ENCODE measurements around the gene SIGLEC11.
"Not testable (repeated sequence)": the region's sequence is repeated elsewhere in the genome, so short reads cannot be mapped to it uniquely, and the experiment has no call there.

SIGLEC11 gene

DNA sequence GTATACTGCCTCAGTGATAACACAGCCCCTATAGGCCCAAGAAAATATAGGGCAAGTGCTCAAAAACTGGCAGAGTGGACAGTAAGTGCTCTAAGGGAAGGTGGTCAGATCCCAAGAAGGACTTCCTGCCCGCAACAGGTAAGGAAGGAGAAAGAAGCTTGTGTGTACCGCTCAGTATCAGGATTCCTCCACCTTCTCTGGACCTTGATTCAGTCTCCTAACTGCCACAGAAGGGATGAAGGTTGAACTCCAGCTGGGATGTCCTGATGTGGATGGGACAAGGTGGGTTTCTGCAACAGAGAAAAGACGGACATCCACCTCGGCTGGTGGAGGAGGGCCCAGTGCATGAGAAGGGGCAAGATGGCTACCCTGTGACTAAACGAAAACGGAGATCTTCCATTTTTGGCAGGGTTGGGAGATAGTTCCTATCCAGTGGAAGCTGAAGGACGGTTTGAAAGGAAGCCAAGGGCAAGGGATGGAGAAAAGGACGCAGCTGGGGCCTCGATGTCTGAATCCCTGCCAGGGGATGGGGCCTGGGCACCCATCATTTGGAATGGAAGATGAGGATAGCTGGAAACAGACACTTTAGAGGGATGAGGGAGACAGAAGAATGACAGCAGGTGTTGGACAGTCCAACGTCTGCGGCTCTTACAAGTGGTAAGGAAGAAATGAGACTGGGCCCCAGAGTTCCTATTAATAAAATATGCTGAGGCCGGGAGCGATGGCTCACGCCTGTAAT lies 33.3 kb downstream of the SIGLEC11 start:
- TF ChIP-seq, protein P1, sequence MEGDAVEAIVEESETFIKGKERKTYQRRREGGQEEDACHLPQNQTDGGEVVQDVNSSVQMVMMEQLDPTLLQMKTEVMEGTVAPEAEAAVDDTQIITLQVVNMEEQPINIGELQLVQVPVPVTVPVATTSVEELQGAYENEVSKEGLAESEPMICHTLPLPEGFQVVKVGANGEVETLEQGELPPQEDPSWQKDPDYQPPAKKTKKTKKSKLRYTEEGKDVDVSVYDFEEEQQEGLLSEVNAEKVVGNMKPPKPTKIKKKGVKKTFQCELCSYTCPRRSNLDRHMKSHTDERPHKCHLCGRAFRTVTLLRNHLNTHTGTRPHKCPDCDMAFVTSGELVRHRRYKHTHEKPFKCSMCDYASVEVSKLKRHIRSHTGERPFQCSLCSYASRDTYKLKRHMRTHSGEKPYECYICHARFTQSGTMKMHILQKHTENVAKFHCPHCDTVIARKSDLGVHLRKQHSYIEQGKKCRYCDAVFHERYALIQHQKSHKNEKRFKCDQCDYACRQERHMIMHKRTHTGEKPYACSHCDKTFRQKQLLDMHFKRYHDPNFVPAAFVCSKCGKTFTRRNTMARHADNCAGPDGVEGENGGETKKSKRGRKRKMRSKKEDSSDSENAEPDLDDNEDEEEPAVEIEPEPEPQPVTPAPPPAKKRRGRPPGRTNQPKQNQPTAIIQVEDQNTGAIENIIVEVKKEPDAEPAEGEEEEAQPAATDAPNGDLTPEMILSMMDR (conservative IDR thresholded peaks at IDR 0.05; ENCODE audit: control insufficient read depth, insufficient read depth, low read depth, low read length) = no peak
- DNase-seq (ENCODE audit: low read depth) = no peak
- peak overlapping the region; percentile 16 for H3K4me3 ChIP-seq (ENCODE audit: control insufficient read depth, low read depth, low read length)

DNA sequence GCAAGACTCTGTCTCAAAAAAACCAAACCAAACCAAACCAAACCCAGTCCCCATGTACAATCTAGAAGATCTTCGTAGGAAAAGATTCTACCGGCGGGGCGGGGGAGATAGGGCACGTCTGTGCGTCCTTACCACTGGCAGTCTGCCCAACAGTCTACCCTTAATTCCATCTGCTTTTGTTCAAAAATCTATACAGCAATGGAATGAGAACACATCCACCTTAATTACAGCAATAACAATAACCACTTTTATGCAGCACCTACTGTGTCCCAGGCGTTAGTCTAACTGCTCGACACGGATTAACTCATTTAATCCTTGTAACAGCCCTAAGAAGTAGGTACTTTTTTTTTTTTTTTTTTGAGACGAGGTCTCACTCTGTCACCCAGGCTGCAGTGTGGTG lies 34.5 kb downstream of the SIGLEC11 start:
- TF ChIP-seq, protein P1 (conservative IDR thresholded peaks at IDR 0.05; ENCODE audit: control insufficient read depth, insufficient read depth, low read depth, low read length) = no peak
- no peak for DNase-seq (ENCODE audit: low read depth)
- no peak overlapping the region for H3K4me3 ChIP-seq (ENCODE audit: control insufficient read depth, low read depth, low read length)

DNA sequence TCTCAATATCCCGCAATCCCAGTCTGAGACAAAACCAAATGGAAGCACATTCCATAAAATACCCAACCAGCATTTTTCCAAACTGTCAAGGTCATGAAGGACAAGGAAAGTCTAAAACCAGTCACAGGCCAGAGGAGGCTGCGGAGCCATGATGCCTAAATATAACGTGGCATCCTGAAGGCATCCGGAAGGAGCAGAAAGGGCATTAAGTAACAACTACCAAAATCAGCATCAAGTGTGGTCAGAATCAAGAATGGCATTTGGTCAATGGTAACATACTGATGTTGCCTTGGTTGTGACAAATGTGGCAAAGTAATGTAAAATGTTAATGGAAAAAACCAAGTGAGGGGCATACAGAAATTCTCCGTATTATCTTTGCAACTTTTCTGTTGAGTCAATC lies 35.5 kb downstream of the SIGLEC11 start:
- no peak overlapping the region for H3K4me3 ChIP-seq (ENCODE audit: control insufficient read depth, low read depth, low read length)
- DNase-seq (ENCODE audit: low read depth) = no peak
- TF ChIP-seq, protein P1 (conservative IDR thresholded peaks at IDR 0.05; ENCODE audit: control insufficient read depth, insufficient read depth, low read depth, low read length) = no peak

DNA sequence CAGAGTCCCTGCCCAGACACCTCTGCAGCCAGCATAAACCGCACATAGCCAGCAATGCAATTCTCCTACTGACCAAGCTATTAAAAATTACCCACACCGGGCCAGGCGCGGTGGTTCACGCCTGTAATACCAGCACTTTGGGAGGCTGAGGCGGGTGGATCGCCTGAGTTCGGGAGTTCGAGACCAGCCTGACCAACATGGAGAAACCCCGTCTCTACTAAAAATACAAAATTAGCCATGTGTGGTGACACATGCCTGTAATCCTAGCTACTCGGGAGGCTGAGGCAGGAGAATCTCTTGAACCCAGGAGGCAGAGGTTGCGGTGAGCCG lies 36.1 kb downstream of the SIGLEC11 start:
- not testable (repeated sequence) for H3K4me3 ChIP-seq (ENCODE audit: control insufficient read depth, low read depth, low read length); DNase-seq (ENCODE audit: low read depth)

DNA sequence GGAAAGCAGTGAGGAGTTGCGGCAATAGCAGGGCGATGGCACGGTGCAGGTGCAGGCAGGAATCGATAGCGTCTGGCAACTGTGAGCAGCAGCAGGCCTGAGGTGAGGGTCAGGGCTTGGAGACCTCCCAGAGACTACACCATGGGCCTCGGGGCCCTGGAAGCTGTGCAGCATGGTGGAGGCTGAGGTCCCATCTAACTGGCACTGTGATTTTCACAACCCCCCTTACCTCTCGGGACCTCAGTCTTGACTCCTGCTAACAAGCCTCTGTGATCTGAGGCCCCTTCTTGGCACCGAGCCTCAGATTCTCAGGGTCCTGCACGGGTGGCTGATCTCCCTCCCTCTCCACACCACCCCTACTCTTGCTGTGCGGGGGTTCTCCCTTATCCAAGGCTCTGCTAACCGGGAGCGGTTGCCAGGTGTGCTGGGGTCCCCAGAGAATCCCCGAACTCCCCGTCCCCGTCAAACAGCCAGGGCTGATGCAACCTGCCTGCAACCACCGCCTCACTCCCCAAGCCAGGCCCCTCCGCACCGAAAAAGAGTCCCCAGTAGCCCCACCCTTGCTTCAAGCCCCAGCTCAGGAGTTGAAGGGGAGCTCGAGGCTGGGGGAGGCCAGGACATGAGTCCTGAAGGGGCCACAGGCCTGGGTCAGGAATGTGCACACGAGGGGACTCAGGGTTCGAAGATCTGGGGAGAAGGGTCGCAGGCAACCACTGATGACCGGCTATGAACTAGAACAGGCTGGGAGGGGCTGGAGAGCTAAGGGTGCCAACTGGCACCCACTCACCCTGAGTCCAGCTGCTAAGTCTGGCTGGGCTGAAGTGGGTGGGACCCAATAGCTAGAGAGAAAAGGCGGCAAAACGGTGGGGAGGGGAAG lies 36.7 kb downstream of the SIGLEC11 start:
- no peak overlapping the region for H3K4me3 ChIP-seq (ENCODE audit: control insufficient read depth, low read depth, low read length)
- TF ChIP-seq, protein P1 (conservative IDR thresholded peaks at IDR 0.05; ENCODE audit: control insufficient read depth, insufficient read depth, low read depth, low read length) = no peak
- peak; percentile 31 for DNase-seq (ENCODE audit: low read depth)

DNA sequence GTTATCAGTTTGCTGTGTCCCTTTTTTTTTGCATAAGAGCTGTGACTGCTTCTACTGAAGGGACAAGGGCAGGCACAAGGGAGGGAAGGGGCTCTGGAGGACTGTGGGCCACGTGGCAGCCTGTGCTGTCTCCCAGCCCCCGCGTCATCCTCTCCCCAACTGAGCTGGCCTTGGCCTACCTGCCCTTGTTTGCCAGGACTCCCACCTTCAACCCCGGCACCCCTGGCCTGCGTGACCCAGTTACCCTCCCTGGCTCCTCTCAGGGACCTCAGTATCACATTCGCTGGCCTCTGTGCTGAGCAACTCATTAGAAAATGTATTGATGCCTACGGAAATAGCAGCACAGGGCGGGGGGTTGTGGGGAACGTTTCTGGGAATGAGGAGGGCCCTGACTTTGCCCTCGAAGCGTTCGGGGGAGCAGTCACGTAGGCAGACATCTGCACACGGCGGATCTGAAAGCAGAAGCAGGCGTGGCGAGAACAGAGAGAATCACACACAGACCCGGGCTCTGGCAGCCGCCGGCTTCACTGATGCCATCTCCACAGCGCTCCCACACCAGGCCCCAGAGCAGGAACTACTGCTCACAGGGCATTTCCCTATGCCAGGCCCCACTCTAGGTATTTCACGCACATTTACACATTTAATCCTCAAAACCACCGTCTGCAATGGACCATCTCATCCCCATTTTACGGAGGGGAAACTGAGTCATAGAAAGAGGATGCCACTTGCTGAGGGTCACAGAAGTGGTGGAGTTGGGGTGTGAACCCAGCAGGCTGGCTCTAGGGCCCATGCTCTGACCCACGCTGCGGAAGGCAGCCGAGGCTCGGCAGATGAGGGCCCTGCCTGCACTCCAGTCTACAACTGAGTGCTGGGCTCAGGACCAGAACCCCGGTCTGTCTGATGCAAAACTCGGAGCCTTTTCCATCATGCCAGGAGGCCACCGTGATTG lies 37.6 kb downstream of the SIGLEC11 start:
- TF ChIP-seq, protein P1 (conservative IDR thresholded peaks at IDR 0.05; ENCODE audit: control insufficient read depth, insufficient read depth, low read depth, low read length) = no peak
- no peak overlapping the region for H3K4me3 ChIP-seq (ENCODE audit: control insufficient read depth, low read depth, low read length)
- no peak for DNase-seq (ENCODE audit: low read depth)

Data from fibroblast of mammary gland (primary cell).